HepG2 (cell line): ENCODE results near the gene OTX1. TPM values are rescaled to one million over a fixed set of nuclear protein-coding genes. Genes with fewer than 3 reads are reported as not detected.

ENCODE experiments used
- ATAC-seq: fragments of 200-7000 bp; cut with Tn5 transposase; 3 replicates; pipeline ENCODE4 v1.9.1; 2020; ENCODE audit warnings: mild to moderate bottlenecking, moderate library complexity
- BruUV-seq: library from RNA; stranded (reverse); fragments of 400-500 nt; replicated peaks from 2 replicates; lab custom pipeline; 2021; lab: Mats Ljungman, UMichigan
- CTCF ChIA-PET: fragments of 300-600 bp; formaldehyde crosslinking; extraction: SDS; loops from one replicate; lab custom pipeline; 2021; ENCODE audit warnings: low total read pairs, inconsistent platforms, low intra/inter-chr PET ratio; lab: Yijun Ruan, JAX
- POLR2A ChIA-PET: fragments of 350-600 bp; sonication (Branson Sonifier 250); formaldehyde crosslinking; loops from one replicate; lab custom pipeline; 2020; ENCODE audit warnings: antibody characterized with exemption, inconsistent platforms; lab: Yijun Ruan, JAX
- DNase-seq: peaks from one replicate; pipeline ENCODE4 v3.0.0-alpha.2; 2015; ENCODE audit warnings: low spot score
- FAIRE-seq: peaks from 3 replicates; lab custom pipeline; 2011; peaks lifted over from hg19 to GRCh38; lab: Jason Lieb, UNC
- H2AFZ ChIP-seq: one replicate; pipeline ENCODE4 v1.6.1; 2011; ENCODE audit warnings: low read length, inconsistent platforms
- H3K27ac ChIP-seq: fragments of 300-600 bp; 3 replicates; pipeline ENCODE4 v1.8.0; 2011; ENCODE audit warnings: mixed run types, mild to moderate bottlenecking, mixed read lengths, low read length, inconsistent platforms; ENCODE audit not compliant: insufficient read depth; ENCODE audit errors: extremely low read length
- H3K27me3 ChIP-seq, 2 experiments: fragments of 200-600 bp in 1 of 2; 2 replicates in 1 of 2; 3 replicates in 1 of 2; pipeline versions ENCODE4 v1.6.0 to v1.8.0; 2011; ENCODE audit warnings: low read length in 2 of 2, mild to moderate bottlenecking in 2 of 2, moderate library complexity in 2 of 2, inconsistent platforms in 1 of 2; ENCODE audit not compliant: insufficient read depth in 2 of 2, control insufficient read depth in 1 of 2
- H3K36me3 ChIP-seq, 2 experiments: fragments of 200-600 bp in 1 of 2; replicated peaks in 1 of 2; 2 replicates in 1 of 2; 3 replicates in 1 of 2; pipeline versions ENCODE4 v1.5.1 to v1.8.0; 2011; ENCODE audit warnings: low read length in 2 of 2, inconsistent platforms in 1 of 2; ENCODE audit not compliant: insufficient read depth in 2 of 2, control insufficient read depth in 1 of 2
- H3K4me1 ChIP-seq: 2 replicates; pipeline ENCODE4 v1.5.1; 2012; ENCODE audit warnings: low read length, inconsistent platforms; ENCODE audit not compliant: insufficient read depth
- H3K4me2 ChIP-seq: 2 replicates; pipeline ENCODE4 v1.6.0; 2011; ENCODE audit warnings: low read depth, low read length, inconsistent platforms
- H3K4me3 ChIP-seq, 3 experiments: fragments of 200-600 bp in 1 of 3; sonication (generic), shearing (Covaris generic) in 1 of 3; replicated peaks in 1 of 3; 2 replicates each; pipeline ENCODE4 v1.5.1; 2011 to 2016; ENCODE audit warnings: low read length in 3 of 3, inconsistent platforms in 2 of 3, low read depth in 2 of 3, mild to moderate bottlenecking in 2 of 3, control low read depth in 1 of 3, mixed read lengths in 1 of 3; ENCODE audit not compliant: insufficient read depth in 1 of 3
- H3K79me2 ChIP-seq: one replicate; pipeline ENCODE4 v1.6.1; 2011; ENCODE audit warnings: low read length, inconsistent platforms; ENCODE audit not compliant: insufficient read depth
- H3K9ac ChIP-seq: 2 replicates; pipeline ENCODE4 v1.6.0; 2011; ENCODE audit warnings: mild to moderate bottlenecking, low read depth, low read length, inconsistent platforms; ENCODE audit not compliant: insufficient read depth
- H3K9me3 ChIP-seq: 2 replicates; pipeline ENCODE4 v1.5.1; 2012; ENCODE audit warnings: mild to moderate bottlenecking, low read length
- H4K20me1 ChIP-seq: 2 replicates; pipeline ENCODE4 v1.6.0; 2011; ENCODE audit warnings: inconsistent platforms, mild to moderate bottlenecking, low read length, moderate library complexity; ENCODE audit not compliant: insufficient read depth
- ATM ChIP-seq: fragments of 450-650 bp; IDR thresholded peaks from 2 replicates; pipeline ENCODE4 v1.7.1; 2017; ENCODE audit warnings: mild to moderate bottlenecking, borderline replicate concordance
- ELF1 ChIP-seq: sonication (generic); formaldehyde crosslinking; IDR thresholded peaks from 2 replicates; pipeline ENCODE4 v1.4.0; 2020; ENCODE audit warnings: missing genetic modification reagents
- GFI1 ChIP-seq: sonication (generic); formaldehyde crosslinking; IDR thresholded peaks from 2 replicates; pipeline ENCODE4 v1.5.0; 2020; ENCODE audit warnings: missing genetic modification reagents, mild to moderate bottlenecking, borderline replicate concordance
- HHEX ChIP-seq: IDR thresholded peaks from 2 replicates; pipeline ENCODE4 v1.6.1; 2016; ENCODE audit warnings: control low read depth
- HNRNPL ChIP-seq: fragments of 200-400 bp; formaldehyde crosslinking; IDR thresholded peaks from 2 replicates; pipeline ENCODE4 v1.6.1; 2017; ENCODE audit warnings: mild to moderate bottlenecking, low read depth, low read length
- KDM3A ChIP-seq: IDR thresholded peaks from 2 replicates; pipeline ENCODE4 v1.6.1; 2018; ENCODE audit warnings: low read depth, missing compliant biosample characterization
- LCORL ChIP-seq, 2 experiments: fragments of 450-650 bp in 1 of 2; sonication (generic) in 1 of 2; formaldehyde crosslinking in 1 of 2; IDR thresholded peaks; 2 replicates each; pipeline versions ENCODE4 v1.5.0 to v1.6.1; 2017 to 2020; ENCODE audit warnings: antibody characterized with exemption in 1 of 2, missing genetic modification reagents in 1 of 2
- NFIC ChIP-seq: IDR thresholded peaks from 2 replicates; pipeline ENCODE4 v1.6.1; 2012; ENCODE audit warnings: mild to moderate bottlenecking, low read length, inconsistent platforms
- NR3C1 ChIP-seq: sonication (generic); formaldehyde crosslinking; IDR thresholded peaks from 2 replicates; pipeline ENCODE4 v1.4.0; 2020; ENCODE audit warnings: missing genetic modification reagents
- SIN3B ChIP-seq: fragments of 150-350 bp; IDR thresholded peaks from 2 replicates; pipeline ENCODE4 v1.6.1; 2014; ENCODE audit warnings: low read length
- SMC3 ChIP-seq: IDR thresholded peaks from 2 replicates; pipeline ENCODE4 v1.6.1; 2011; ENCODE audit warnings: low read length, improper control_type of control experiment
- SOX6 ChIP-seq, 2 experiments: fragments of 450-650 bp in 1 of 2; sonication (generic) in 1 of 2; formaldehyde crosslinking in 1 of 2; IDR thresholded peaks; 2 replicates each; pipeline versions ENCODE4 v1.4.0 to v1.6.1; 2017 to 2020; ENCODE audit warnings: antibody characterized with exemption in 1 of 2, mild to moderate bottlenecking in 1 of 2, missing genetic modification reagents in 1 of 2
- WIZ ChIP-seq: sonication (generic); formaldehyde crosslinking; IDR thresholded peaks from 2 replicates; pipeline ENCODE4 v1.5.1; 2020; ENCODE audit warnings: mild to moderate bottlenecking, missing genetic modification reagents
- ZBTB21 ChIP-seq: sonication (generic); formaldehyde crosslinking; IDR thresholded peaks from 2 replicates; pipeline ENCODE4 v1.4.0; 2020; ENCODE audit warnings: missing genetic modification reagents
- ZNF235 ChIP-seq: sonication (generic); formaldehyde crosslinking; IDR thresholded peaks from 2 replicates; pipeline ENCODE4 v1.8.1; 2023; ENCODE audit warnings: mild to moderate bottlenecking, missing genetic modification reagents, borderline replicate concordance
- ZNF567 ChIP-seq: sonication (generic); formaldehyde crosslinking; IDR thresholded peaks from 2 replicates; pipeline ENCODE4 v1.8.1; 2023; ENCODE audit warnings: mild to moderate bottlenecking, missing genetic modification reagents, borderline replicate concordance
- ZNF703 ChIP-seq: sonication (generic); formaldehyde crosslinking; IDR thresholded peaks from 2 replicates; pipeline ENCODE4 v1.5.1; 2020; ENCODE audit warnings: missing genetic modification reagents, mild to moderate bottlenecking, moderate library complexity, borderline replicate concordance
- ZNF75D ChIP-seq: sonication (generic); formaldehyde crosslinking; IDR thresholded peaks from 2 replicates; pipeline ENCODE4 v1.8.1; 2023; ENCODE audit warnings: missing genetic modification reagents, mild to moderate bottlenecking, borderline replicate concordance
- ZNF788 ChIP-seq: sonication (generic); formaldehyde crosslinking; IDR thresholded peaks from 2 replicates; pipeline ENCODE4 v1.5.0; 2020; ENCODE audit warnings: mild to moderate bottlenecking, missing genetic modification reagents, borderline replicate concordance
- WGBS: methylation state at CpG from one replicate; pipeline ENCODE4 v1.1.6; 2017; ENCODE audit warnings: low lambda C conversion rate; 5-methylcytosine and 5-hydroxymethylcytosine counted together
- in situ Hi-C: cut with HindIII; loops from 2 replicates; pipeline ENCODE4 v1.10.0; 2017; ENCODE audit warnings: low pct_unique_long_range_greater_than_20kb; ENCODE audit not compliant: extremely low pct_ligation_motif_present
- intact Hi-C: fragments of 100-400 bp; cut with micrococcal nuclease; formaldehyde crosslinking; loops from one replicate; pipeline ENCODE4 v1.10.0; 2022; ENCODE audit not compliant: unreplicated experiment
- polyA plus RNA-seq, 8 experiments: library from polyadenylated mRNA; depleted of rRNA in 3 of 8; stranded (reverse) in 7 of 8; unstranded in 1 of 8; fragments of >200 nt; fragmentation: Illumina TruSeq in 4 of 8; extraction: Trizol in 4 of 8; gene quantifications; 2 replicates each; pipeline versions ENCODE4 v1.2.1 to v1.2.3, GENCODE V29; 2011 to 2016; ENCODE audit warnings: low read depth in 4 of 8, missing spikeins in 1 of 8, mixed read lengths in 1 of 8; ENCODE audit not compliant: insufficient read depth in 1 of 8
- total RNA-seq, 5 experiments: library from RNA; depleted of rRNA; stranded (reverse); fragments of >200 nt; fragmentation: Illumina TruSeq; extraction: Trizol; gene quantifications; 2 replicates each; pipeline ENCODE4 v1.2.3, GENCODE V29; 2016; ENCODE audit warnings: low read depth in 1 of 5
- TF ChIP-seq, protein P1 (sequence below): sonication (generic); formaldehyde crosslinking; IDR thresholded peaks from 2 replicates; pipeline ENCODE4 v1.8.0; 2022; ENCODE audit warnings: low read depth, missing genetic modification reagents

Gene OTX1
- total and polyA plus RNA-seq, 2 of the 13 experiments (the other 11 are each of a cell fraction or from before 2014, with no cell fraction given): 1.0 to 5.0 TPM

DNA sequence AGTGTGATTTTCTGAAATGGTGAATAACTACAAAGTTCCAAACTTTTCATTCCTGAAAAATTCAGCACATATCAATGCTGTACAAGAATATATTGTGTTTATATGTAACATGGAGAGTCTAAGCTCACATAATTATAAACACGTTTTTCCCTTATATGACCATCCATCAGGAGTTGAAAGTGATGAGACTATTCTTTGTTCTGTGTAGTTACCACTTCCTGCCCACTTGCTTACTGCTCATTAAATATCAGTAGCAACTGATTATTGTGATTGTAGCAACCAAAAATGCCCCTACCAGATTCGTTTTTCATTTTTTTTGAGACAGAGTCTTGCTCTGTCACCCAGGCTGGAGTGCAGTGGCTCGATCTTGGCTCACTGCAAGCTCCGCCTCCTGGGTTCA is 30.8 kb downstream of the OTX1 start:
- H3K36me3 ChIP-seq: no peaks in the 10 kb centered on the region
- 75% methylated on average over 4 of the region's 4 CpGs for WGBS
- TF ChIP-seq WIZ (CRISPR knock-in tag) (no peak), ZNF703 (CRISPR knock-in tag) (no peak), ZNF567 (CRISPR knock-in tag) (no peak), ELF1 (CRISPR knock-in tag) (no peak), SOX6 (IDR thresholded peaks at IDR 0.05) (no peak), SOX6 (CRISPR knock-in tag; IDR thresholded peaks at IDR 0.05) (no peak), HHEX (CRISPR knock-in tag) (no peak), SMC3 (no peak), KDM3A (CRISPR knock-in tag) (no peak), ZNF235 (CRISPR knock-in tag) (no peak), HNRNPL (no peak), NFIC (no peak), LCORL (IDR thresholded peaks at IDR 0.05) (no peak), LCORL (CRISPR knock-in tag; IDR thresholded peaks at IDR 0.05) (no peak), ZNF788 (CRISPR knock-in tag) (no peak), NR3C1 (CRISPR knock-in tag) (no peak), ATM (no peak), ZBTB21 (CRISPR knock-in tag) (no peak), GFI1 (CRISPR knock-in tag) (no peak), ZNF75D (CRISPR knock-in tag) (no peak), SIN3B (no peak)
- TF ChIP-seq, protein P1, sequence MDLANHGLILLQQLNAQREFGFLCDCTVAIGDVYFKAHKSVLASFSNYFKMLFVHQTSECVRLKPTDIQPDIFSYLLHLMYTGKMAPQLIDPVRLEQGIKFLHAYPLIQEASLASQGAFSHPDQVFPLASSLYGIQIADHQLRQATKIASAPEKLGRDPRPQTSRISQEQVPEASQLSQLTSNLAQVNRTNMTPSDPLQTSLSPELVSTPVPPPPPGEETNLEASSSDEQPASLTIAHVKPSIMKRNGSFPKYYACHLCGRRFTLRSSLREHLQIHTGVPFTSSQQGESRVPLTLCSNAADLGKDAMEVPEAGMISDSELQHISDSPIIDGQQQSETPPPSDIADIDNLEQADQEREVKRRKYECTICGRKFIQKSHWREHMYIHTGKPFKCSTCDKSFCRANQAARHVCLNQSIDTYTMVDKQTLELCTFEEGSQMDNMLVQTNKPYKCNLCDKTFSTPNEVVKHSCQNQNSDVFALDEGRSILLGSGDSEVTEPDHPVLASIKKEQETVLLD (CRISPR knock-in tag): no peak
- H3K27ac ChIP-seq: no peak overlapping the region
- H3K27me3 ChIP-seq: no peaks in the 10 kb centered on the region
- in situ Hi-C loops (loop anchor here (25.0 kb wide), 1 partner anchor 206 kb away; no protein-coding TSS in a partner anchor), intact Hi-C loops (no loop called here)
- H3K79me2 ChIP-seq: no peaks in the 10 kb centered on the region
- no peak for ATAC-seq
- no peak overlapping the region for H2AFZ ChIP-seq
- no peak for FAIRE-seq
- no peaks in the 10 kb centered on the region for H3K9me3 ChIP-seq
- H3K9ac ChIP-seq: no peak overlapping the region
- no peaks in the 10 kb centered on the region for H4K20me1 ChIP-seq
- POLR2A ChIA-PET: no interaction called here
- BruUV-seq: no TSS peak
- CTCF ChIA-PET: no interaction called here
- no peak for DNase-seq
- H3K4me2 ChIP-seq: no peak overlapping the region
- H3K4me1 ChIP-seq: peaks cover 36% of the 10 kb centered on the region
- H3K4me3 ChIP-seq: no peak overlapping the region
